Loucy (cell line): ENCODE results near the gene PTHLH.

Experiments used
- EZH2phosphoT487 ChIP-seq: fragments of 200-600 bp; IDR thresholded peaks from 2 replicates; pipeline ENCODE4 v1.6.1; 2018; ENCODE audit warnings: antibody characterized with exemption, mild to moderate bottlenecking, moderate library complexity, borderline replicate concordance
- TF ChIP-seq, protein P1 (sequence below): fragments of 200-600 bp; sonication (generic); conservative IDR thresholded peaks from 2 replicates; pipeline ENCODE4 v1.5.1; 2014; ENCODE audit warnings: mild to moderate bottlenecking, antibody characterized with exemption, low read length

DNA sequence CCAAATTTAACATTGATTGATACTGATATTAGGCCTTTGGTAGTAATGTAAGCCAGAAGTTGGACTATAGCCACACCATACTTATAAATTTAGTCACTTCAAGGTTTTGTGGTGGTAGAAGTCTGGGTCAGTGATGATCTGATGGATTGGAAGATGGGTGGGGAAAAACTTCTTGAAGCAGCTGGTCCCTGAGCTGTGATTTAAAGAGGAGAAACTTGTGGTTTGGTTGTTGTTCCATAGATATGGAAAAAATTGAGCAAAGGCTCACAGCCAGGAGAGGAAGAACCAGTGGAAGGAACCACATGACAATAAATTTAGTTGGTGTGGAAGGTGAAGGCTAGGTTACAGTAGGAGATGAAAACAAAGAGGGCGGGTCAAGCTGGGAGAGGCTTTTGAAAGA lies 26.1 kb downstream of the PTHLH start:
- TF ChIP-seq, protein P1, sequence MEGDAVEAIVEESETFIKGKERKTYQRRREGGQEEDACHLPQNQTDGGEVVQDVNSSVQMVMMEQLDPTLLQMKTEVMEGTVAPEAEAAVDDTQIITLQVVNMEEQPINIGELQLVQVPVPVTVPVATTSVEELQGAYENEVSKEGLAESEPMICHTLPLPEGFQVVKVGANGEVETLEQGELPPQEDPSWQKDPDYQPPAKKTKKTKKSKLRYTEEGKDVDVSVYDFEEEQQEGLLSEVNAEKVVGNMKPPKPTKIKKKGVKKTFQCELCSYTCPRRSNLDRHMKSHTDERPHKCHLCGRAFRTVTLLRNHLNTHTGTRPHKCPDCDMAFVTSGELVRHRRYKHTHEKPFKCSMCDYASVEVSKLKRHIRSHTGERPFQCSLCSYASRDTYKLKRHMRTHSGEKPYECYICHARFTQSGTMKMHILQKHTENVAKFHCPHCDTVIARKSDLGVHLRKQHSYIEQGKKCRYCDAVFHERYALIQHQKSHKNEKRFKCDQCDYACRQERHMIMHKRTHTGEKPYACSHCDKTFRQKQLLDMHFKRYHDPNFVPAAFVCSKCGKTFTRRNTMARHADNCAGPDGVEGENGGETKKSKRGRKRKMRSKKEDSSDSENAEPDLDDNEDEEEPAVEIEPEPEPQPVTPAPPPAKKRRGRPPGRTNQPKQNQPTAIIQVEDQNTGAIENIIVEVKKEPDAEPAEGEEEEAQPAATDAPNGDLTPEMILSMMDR = no peak
- no peak for TF ChIP-seq EZH2phosphoT487
